Measurements from ENCODE around the gene KCNK15.
A peak's percentile ranks its signal among the peaks of the same experiment; 100 is the strongest.

The KCNK15 gene

GRCh38 chr20:44715499-44716308 lies 30.0 kb upstream of the KCNK15 start:
- no peak for DNase-seq (ENCODE audit: low read depth)

GRCh38 chr20:44716309-44717106 lies 29.2 kb upstream of the KCNK15 start:
- DNase-seq (ENCODE audit: low read depth), result no peak

GRCh38 chr20:44717986-44718385 lies 27.7 kb upstream of the KCNK15 start:
- DNase-seq (ENCODE audit: low read depth), result no peak

GRCh38 chr20:44719841-44720240 lies 25.8 kb upstream of the KCNK15 start:
- DNase-seq (ENCODE audit: low read depth), result no peak

- peak; percentile 75 for DNase-seq (ENCODE audit: low read depth)
These were observed 25.1 kb upstream of the KCNK15 start for GRCh38 chr20:44720621-44720996.

- peak; percentile 96 for DNase-seq (ENCODE audit: low read depth)
These were observed 24.5 kb upstream of the KCNK15 start for GRCh38 chr20:44720997-44721784.

- DNase-seq (ENCODE audit: low read depth), result no peak
These were observed 23.9 kb upstream of the KCNK15 start for GRCh38 chr20:44721785-44722054.

GRCh38 chr20:44722990-44723389 lies 22.7 kb upstream of the KCNK15 start:
- DNase-seq (ENCODE audit: low read depth), result no peak

- peak; percentile 42 for DNase-seq (ENCODE audit: low read depth)
These were observed 22.3 kb upstream of the KCNK15 start for GRCh38 chr20:44723391-44723790.

GRCh38 chr20:44723798-44724362 lies 21.8 kb upstream of the KCNK15 start:
- no peak for DNase-seq (ENCODE audit: low read depth)

GRCh38 chr20:44724423-44725091 lies 21.1 kb upstream of the KCNK15 start:
- no peak for DNase-seq (ENCODE audit: low read depth)

GRCh38 chr20:44725837-44726236 lies 19.8 kb upstream of the KCNK15 start:
- DNase-seq (ENCODE audit: low read depth), result no peak

- DNase-seq (ENCODE audit: low read depth), result no peak
These were observed 18.6 kb upstream of the KCNK15 start for GRCh38 chr20:44727039-44727438.

GRCh38 chr20:44727651-44728050 lies 18.0 kb upstream of the KCNK15 start:
- DNase-seq (ENCODE audit: low read depth), result no peak

GRCh38 chr20:44728801-44729443 lies 16.7 kb upstream of the KCNK15 start:
- peak; percentile 82 for DNase-seq (ENCODE audit: low read depth)

- peak; percentile 90 for DNase-seq (ENCODE audit: low read depth)
These were observed 15.2 kb upstream of the KCNK15 start for GRCh38 chr20:44730441-44730840.

- DNase-seq (ENCODE audit: low read depth), result no peak
These were observed 14.0 kb upstream of the KCNK15 start for GRCh38 chr20:44731657-44732056.

- DNase-seq (ENCODE audit: low read depth), result no peak
These were observed 13.3 kb upstream of the KCNK15 start for GRCh38 chr20:44732327-44732726.

GRCh38 chr20:44733341-44734069 lies 12.2 kb upstream of the KCNK15 start:
- peak; percentile 59 for DNase-seq (ENCODE audit: low read depth)

- peak; percentile 86 for DNase-seq (ENCODE audit: low read depth)
These were observed 10.7 kb upstream of the KCNK15 start for GRCh38 chr20:44734938-44735337.

- DNase-seq (ENCODE audit: low read depth), result no peak
These were observed 9.9 kb upstream of the KCNK15 start for GRCh38 chr20:44735816-44736169.
